ENCODE data around the gene CACNA1E. TPM values are rescaled to one million over a fixed set of nuclear protein-coding genes. Genes with fewer than 3 reads are reported as not detected.

CACNA1E gene
- total and polyA plus RNA-seq, 2 donors, result 0.01 to 0.79 TPM

DNA sequence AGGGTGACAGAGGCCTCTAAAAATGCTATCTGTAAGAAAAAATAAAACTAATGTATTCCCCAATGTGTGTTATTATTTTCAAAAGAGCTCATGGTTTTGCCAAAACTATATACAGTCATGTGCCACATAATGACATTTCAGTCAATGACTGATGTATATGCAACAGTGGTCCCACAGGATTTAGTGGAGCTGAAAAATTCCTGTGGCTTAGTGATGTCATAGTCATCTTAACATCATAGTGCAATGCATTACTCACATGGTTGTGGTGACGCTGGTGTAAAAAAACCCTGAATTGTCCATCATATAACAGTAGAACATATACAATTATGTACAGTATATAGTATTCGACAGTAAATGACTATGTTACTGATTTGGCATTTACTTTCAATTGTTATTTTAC, 172.4 kb downstream of the CACNA1E start:
- no peak overlapping the region for H3K4me3 ChIP-seq (ENCODE audit: low read depth, low read length)
- H3K4me1 ChIP-seq (ENCODE audit: insufficient read depth), result no peaks in the 10 kb centered on the region
- no peaks in the 10 kb centered on the region for H3K36me3 ChIP-seq (ENCODE audit: insufficient read depth)
- H3K27ac ChIP-seq (ENCODE audit: low read depth), result no peak overlapping the region
- no peak for DNase-seq (ENCODE audit: extremely low spot score)
- 90% methylated on average over 2 of the region's 2 CpGs for WGBS

DNA sequence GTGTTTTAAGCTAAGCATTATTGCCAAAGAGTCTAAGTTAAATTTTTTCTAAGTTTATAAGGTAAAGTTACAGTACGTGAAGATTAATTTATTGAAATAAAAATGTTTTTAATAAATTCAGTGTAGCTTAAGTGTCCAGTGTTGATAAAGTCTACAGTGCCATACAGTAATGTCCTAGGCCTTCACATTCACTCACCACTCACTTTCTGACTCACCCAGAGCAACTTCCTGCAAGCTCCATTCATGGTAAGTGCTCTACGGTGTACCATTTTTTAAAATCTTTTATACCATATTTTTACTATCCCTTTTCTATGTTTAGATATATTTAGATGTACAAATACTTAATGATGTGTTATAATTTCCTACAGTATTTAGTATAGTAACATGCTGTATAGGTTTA, 173.2 kb downstream of the CACNA1E start:
- H3K36me3 ChIP-seq (ENCODE audit: insufficient read depth), result no peaks in the 10 kb centered on the region
- H3K4me1 ChIP-seq (ENCODE audit: insufficient read depth), result no peaks in the 10 kb centered on the region
- H3K27ac ChIP-seq (ENCODE audit: low read depth), result no peak overlapping the region
- no peak overlapping the region for H3K4me3 ChIP-seq (ENCODE audit: low read depth, low read length)
- WGBS, result 89% methylated on average over 2 of the region's 2 CpGs
- DNase-seq (ENCODE audit: extremely low spot score), result no peak

DNA sequence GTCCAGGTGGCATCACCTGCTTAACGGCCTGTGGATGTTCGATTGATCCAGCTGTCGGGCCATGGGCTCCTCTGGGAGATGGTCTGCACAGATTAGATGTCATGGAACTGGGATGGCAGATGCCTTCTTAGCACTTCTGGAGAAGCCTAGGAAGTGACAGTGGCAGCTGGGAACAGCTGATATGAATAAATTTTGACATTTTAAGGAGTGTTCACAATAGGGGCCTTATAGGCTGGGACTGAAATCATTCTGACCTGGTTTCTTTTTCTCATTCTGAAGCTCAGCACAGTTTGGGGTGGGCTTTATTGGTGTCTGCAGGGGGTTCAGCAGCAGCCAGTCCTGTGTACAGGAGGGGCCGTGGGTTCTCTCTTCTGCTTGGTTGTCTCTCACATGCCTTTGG, 175.3 kb downstream of the CACNA1E start:
- WGBS, result 86% methylated on average over 4 of the region's 4 CpGs
- no peak for DNase-seq (ENCODE audit: extremely low spot score)
- Histone ChIP-seq H3K4me1 (ENCODE audit: insufficient read depth) (no peaks in the 10 kb centered on the region), H3K36me3 (ENCODE audit: insufficient read depth) (no peaks in the 10 kb centered on the region), H3K4me3 (ENCODE audit: low read depth, low read length) (no peak overlapping the region), H3K27ac (ENCODE audit: low read depth) (no peak overlapping the region)

DNA sequence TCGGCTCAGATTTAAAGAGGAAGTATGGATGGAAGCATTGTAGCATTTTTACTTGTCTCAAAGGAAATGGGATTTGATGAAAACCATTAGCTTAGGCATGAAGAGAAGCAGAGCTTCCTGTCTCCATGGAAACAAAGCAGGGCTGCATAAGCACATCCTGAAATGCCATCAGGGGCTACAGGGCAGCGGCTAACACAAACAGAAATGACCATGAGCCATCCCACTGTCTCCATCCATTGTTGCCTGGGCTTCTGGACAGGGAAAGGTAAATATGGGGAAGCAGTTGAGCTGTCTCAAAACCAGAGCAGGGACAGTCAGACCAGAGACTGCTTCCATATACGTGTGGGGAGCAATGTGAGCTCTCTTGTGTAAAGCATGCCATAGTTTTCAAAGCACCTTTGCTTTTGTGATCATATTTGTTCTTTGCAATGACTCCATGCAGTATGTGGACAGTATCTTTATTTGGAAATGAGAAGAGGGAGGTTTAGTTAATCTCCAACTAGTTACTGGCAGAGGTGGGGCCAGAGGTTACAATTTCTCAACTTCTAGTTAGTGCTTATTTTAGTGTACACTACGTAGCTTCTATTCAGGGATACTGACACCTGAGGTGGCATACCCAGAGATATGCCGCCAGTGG, 176.1 kb downstream of the CACNA1E start:
- Histone ChIP-seq H3K27ac (ENCODE audit: low read depth) (no peak overlapping the region), H3K4me3 (ENCODE audit: low read depth, low read length) (no peak overlapping the region), H3K4me1 (ENCODE audit: insufficient read depth) (no peaks in the 10 kb centered on the region), H3K36me3 (ENCODE audit: insufficient read depth) (no peaks in the 10 kb centered on the region)
- WGBS, result 47% methylated on average over 5 of the region's 5 CpGs
- no peak for DNase-seq (ENCODE audit: extremely low spot score)

DNA sequence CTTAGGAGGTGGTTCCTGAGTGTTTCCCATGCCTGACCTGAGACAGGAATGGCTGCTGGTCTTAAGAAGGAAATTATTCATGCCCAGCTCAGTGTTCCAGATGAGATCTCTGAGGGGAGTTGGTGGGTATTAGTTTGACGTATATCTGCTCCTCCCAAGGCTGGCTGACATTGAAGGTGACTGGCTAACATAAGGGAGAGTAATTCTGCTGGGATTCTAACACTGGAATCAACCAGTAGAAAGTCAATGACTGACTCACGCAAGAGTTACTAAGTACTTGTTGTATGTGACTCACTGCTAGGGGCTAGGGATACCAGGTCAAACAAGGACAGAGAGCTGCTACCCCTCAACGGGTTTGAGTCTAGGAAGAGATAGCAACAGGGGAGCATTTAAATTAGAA, 177.3 kb downstream of the CACNA1E start:
- Histone ChIP-seq H3K4me1 (ENCODE audit: insufficient read depth) (no peaks in the 10 kb centered on the region), H3K36me3 (ENCODE audit: insufficient read depth) (no peaks in the 10 kb centered on the region), H3K4me3 (ENCODE audit: low read depth, low read length) (no peak overlapping the region), H3K27ac (ENCODE audit: low read depth) (no peak overlapping the region)
- DNase-seq (ENCODE audit: extremely low spot score), result no peak
- 90% methylated on average over 3 of the region's 3 CpGs for WGBS

DNA sequence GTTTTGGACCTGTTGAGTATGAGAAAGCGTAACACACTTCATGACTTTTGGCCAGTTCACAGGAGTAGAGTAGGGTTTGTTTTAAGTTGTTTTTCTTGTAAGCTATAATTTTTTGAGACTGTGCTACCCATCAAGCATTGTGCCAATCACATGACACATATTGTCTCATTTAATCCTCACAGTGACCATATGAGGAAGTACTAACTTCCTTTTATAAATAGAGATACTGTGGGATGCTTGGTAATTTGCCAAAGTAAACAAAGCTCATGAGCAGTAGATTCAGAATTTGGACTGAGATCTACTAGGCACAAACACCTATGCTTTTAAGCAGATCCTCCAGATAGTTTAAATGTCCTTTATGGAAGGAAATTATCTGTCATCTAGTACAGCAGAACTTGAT, 178.3 kb downstream of the CACNA1E start:
- no peak for DNase-seq (ENCODE audit: extremely low spot score)
- H3K4me3 ChIP-seq (ENCODE audit: low read depth, low read length), result no peak overlapping the region
- 98% methylated on average over 1 of the region's 1 CpG for WGBS
- H3K4me1 ChIP-seq (ENCODE audit: insufficient read depth), result no peaks in the 10 kb centered on the region
- no peaks in the 10 kb centered on the region for H3K36me3 ChIP-seq (ENCODE audit: insufficient read depth)
- H3K27ac ChIP-seq (ENCODE audit: low read depth), result no peak overlapping the region

DNA sequence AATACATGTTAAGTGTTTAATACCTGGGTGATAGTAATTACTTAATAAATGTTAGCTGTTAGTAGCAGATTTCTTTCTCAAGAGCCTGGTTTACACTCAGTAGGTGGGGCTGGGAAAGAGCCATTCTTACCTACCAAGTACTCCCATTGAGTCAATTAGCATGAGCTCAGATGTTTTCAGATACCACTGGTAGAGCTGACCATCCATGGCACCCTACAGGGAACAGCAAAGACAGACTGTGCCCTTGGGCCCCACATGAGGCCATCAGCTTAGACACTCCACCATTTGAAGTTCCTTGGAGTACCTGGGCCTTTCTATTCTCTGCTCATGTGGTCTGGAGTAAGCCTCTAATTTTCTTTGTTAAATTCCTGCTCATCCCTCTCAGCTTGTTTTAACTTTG, 179.3 kb downstream of the CACNA1E start:
- no peak for DNase-seq (ENCODE audit: extremely low spot score)
- no peak overlapping the region for H3K4me3 ChIP-seq (ENCODE audit: low read depth, low read length)

DNA sequence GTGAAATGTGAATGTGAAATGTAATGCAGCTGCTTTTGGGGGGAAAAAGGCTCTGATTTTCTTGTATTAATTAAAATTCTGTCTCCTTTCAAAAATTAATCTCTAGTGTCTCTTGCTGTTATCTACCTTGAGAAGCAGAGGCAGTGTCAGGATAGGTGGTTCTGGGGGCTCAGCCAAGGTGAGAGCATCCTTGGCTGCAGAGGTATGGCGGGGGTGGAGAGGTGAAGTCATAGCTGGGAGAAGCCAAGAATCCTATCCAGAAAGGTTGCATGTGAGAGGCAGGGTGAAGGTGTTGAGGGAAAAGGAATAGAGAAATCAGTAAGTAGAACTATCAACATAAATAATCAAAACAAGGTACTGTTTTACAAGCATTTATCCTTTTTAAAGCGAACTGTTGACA, 181.2 kb downstream of the CACNA1E start:
- 82% methylated on average over 2 of the region's 2 CpGs for WGBS
- no peak for DNase-seq (ENCODE audit: extremely low spot score)
- Histone ChIP-seq H3K27ac (ENCODE audit: low read depth) (no peak overlapping the region), H3K36me3 (ENCODE audit: insufficient read depth) (no peaks in the 10 kb centered on the region), H3K4me1 (ENCODE audit: insufficient read depth) (no peaks in the 10 kb centered on the region), H3K4me3 (ENCODE audit: low read depth, low read length) (no peak overlapping the region)

More for the DNA sequence above, 179.3 kb downstream of the CACNA1E start:
- Histone ChIP-seq H3K36me3 (ENCODE audit: insufficient read depth) (no peaks in the 10 kb centered on the region), H3K27ac (ENCODE audit: low read depth) (no peak overlapping the region), H3K4me1 (ENCODE audit: insufficient read depth) (no peaks in the 10 kb centered on the region)

DNA sequence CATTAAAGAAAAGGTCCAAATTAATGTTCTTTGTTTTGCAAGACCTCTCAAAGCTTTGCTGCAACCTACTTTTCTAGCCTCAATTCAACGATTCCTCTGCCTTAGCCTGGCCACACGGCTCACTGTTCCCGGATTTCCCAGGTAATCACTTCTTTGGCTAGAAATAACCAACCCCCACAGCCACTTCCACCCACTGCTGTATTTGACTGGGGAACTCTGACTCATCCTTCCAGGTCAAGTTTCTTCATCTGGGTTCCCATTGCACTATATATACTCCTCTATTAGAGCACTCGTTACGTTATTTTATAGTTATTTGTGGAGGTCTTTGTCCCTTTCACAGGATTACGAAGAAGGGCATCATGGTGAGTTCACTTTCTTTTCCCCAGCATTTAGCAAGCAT, 185.9 kb downstream of the CACNA1E start:
- Histone ChIP-seq H3K4me1 (ENCODE audit: insufficient read depth) (no peaks in the 10 kb centered on the region), H3K27ac (ENCODE audit: low read depth) (no peak overlapping the region), H3K4me3 (ENCODE audit: low read depth, low read length) (no peak overlapping the region), H3K36me3 (ENCODE audit: insufficient read depth) (no peaks in the 10 kb centered on the region)
- DNase-seq (ENCODE audit: extremely low spot score), result no peak
- 64% methylated on average over 6 of the region's 6 CpGs for WGBS

DNA sequence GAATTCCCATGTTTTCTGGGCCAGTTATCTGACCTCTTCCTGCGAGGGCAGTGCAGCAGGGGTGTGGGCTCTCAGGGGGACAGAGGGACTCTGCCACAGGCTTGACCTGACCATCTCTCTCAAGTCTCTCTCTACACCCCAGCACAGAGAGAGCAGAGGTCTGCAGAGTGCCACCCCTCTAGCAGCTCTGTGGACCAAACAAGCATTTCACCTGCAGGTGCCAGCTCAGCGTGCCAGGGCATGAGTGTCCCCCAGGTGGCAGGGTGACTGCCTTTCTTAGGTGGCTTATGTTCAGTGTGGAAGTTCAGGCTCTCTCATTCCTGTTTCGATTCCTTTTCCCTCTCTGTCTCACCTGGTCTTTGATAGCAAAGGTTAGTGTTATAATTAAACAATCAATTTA, 191.3 kb downstream of the CACNA1E start:
- H3K4me1 ChIP-seq (ENCODE audit: insufficient read depth), result no peaks in the 10 kb centered on the region
- no peak overlapping the region for H3K4me3 ChIP-seq (ENCODE audit: low read depth, low read length)
- H3K27ac ChIP-seq (ENCODE audit: low read depth), result no peak overlapping the region
- DNase-seq (ENCODE audit: extremely low spot score), result no peak
- no peaks in the 10 kb centered on the region for H3K36me3 ChIP-seq (ENCODE audit: insufficient read depth)
- WGBS, result 70% methylated on average over 3 of the region's 3 CpGs

DNA sequence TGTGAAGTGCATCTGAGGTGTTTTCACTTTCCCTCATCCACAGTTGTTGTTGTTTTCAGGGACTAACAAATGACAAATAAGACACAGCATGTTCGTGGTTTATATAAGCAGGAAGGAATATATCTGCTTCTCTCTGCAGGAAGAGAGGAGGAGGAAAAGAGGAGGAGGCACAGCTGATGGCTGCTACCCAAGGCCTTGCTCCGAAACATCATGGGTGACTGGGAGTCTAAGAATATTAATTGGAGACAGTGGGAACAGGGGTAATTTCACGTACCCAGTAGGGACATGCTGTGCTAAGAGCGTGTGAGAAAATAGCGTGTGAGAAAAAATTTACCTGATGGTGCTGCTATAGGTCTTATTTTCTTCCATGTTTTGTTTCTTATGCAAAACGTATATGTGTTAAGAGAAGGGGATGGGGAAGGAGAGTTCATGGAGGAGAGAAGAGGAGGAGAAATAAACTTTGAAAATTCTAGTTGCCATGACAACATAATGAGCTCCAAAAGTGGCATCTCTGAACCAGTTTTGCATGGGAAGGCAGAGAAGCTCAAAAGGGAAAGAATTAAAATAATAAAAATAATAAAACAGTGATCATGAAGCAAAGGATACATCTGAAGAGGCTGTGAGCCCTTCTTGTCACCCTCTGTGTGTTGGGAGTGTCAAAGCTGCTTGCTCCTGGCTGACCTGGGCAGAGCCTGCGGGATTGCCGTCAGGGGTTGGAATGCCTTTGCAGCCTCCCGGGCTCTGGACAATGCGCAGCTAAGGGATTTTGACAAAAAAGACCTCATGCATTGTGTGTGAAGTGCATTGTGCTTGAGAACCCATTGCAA, 192.0 kb downstream of the CACNA1E start:
- Histone ChIP-seq H3K36me3 (ENCODE audit: insufficient read depth) (no peaks in the 10 kb centered on the region), H3K4me3 (ENCODE audit: low read depth, low read length) (no peak overlapping the region), H3K27ac (ENCODE audit: low read depth) (no peak overlapping the region), H3K4me1 (ENCODE audit: insufficient read depth) (no peaks in the 10 kb centered on the region)
- DNase-seq (ENCODE audit: extremely low spot score), result no peak
- WGBS, result 58% methylated on average over 10 of the region's 10 CpGs

DNA sequence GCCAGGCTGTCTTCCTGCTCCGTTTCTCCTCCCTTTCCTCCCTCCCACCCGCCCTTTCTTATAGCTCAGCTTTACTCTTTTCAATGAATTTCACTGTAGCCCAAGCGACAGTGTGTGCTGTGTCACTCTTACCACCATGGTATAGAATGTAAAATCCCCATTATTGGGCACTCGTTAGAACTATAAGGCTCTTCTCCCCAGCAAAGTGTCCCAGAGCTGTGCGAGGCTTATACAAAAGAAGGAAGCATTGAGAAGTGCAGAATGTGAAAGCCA, 192.5 kb downstream of the CACNA1E start:
- Histone ChIP-seq H3K27ac (ENCODE audit: low read depth) (no peak overlapping the region), H3K4me3 (ENCODE audit: low read depth, low read length) (no peak overlapping the region), H3K36me3 (ENCODE audit: insufficient read depth) (no peaks in the 10 kb centered on the region), H3K4me1 (ENCODE audit: insufficient read depth) (no peaks in the 10 kb centered on the region)
- 41% methylated on average over 5 of the region's 5 CpGs for WGBS
- no peak for DNase-seq (ENCODE audit: extremely low spot score)

DNA sequence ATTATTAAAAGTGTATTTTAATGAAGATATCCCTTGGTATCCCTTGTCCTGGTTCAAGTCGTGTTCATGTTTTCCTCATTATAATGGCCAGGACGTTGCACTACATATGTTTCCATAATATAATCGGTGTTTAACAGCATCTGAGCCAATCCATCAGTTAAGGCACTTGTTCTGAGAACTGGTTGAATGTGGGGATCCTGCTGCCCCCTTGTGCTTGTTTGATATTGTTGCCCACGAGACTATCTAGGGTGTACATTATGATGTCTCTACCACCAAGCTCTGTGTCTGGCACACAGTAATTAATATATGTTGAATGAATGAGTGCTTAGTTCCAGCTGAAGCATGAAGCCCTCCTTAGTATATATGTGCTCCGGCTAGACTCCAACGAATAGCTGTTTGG, 193.0 kb downstream of the CACNA1E start:
- no peak overlapping the region for H3K27ac ChIP-seq (ENCODE audit: low read depth)
- no peaks in the 10 kb centered on the region for H3K36me3 ChIP-seq (ENCODE audit: insufficient read depth)
- H3K4me1 ChIP-seq (ENCODE audit: insufficient read depth), result no peaks in the 10 kb centered on the region
- no peak for DNase-seq (ENCODE audit: extremely low spot score)
- 35% methylated on average over 6 of the region's 6 CpGs for WGBS
- no peak overlapping the region for H3K4me3 ChIP-seq (ENCODE audit: low read depth, low read length)

DNA sequence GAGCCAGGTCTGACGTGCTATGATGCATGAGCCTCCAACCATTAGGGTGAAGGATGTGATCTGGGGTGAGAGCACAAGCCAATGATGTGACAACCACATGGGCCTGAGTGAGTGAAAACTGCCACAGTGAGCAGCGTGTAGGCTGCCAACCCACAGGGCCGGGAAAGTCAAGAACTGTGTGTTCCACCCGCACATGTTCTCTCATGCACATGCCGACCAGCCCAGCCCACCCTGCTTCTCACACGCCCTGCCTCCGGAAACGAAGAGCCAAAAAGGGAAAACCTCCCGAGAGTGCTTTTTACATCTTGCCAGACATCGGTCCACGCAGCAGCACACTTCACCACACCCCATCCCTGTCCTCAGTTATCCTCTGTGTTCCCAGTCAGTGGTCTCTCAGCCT, 197.0 kb downstream of the CACNA1E start:
- DNase-seq (ENCODE audit: extremely low spot score), result no peak
- WGBS, result 86% methylated on average over 11 of the region's 11 CpGs
- no peaks in the 10 kb centered on the region for H3K4me1 ChIP-seq (ENCODE audit: insufficient read depth)
- no peak overlapping the region for H3K4me3 ChIP-seq (ENCODE audit: low read depth, low read length)
- H3K36me3 ChIP-seq (ENCODE audit: insufficient read depth), result no peaks in the 10 kb centered on the region
- H3K27ac ChIP-seq (ENCODE audit: low read depth), result no peak overlapping the region

Measured in urinary bladder (tissue), 4 donors.